NOMO-1 treated with dmso at 0.1 percent for 144 hours (cell line): ENCODE data around the gene USP24.

ENCODE experiments used
- DNase-seq: peaks from one replicate; lab custom pipeline; 2025; ENCODE audit not compliant: unreplicated experiment; lab: John Stamatoyannopoulos, UW

USP24 gene

GRCh38 chr1:55215194-55216021, at the start of gene USP24:
TSS of gene USP24 (minus strand) at chr1:55215364. CDS start at chr1:55215113, 251 bp downstream.
- DNase-seq = peak; percentile 53

GRCh38 chr1:55262822-55263221, 47.7 kb upstream of the USP24 start:
- no peak for DNase-seq

GRCh38 chr1:55259911-55260609, 44.9 kb upstream of the USP24 start:
- no peak for DNase-seq

- no peak for DNase-seq
Observed at GRCh38 chr1:55257958-55258357, 42.8 kb upstream of the USP24 start.

- no peak for DNase-seq
Observed at GRCh38 chr1:55255901-55256300, 40.7 kb upstream of the USP24 start.

- DNase-seq = no peak
Observed at GRCh38 chr1:55252942-55253589, 37.9 kb upstream of the USP24 start.

- DNase-seq = no peak
Observed at GRCh38 chr1:55250399-55251075, 35.4 kb upstream of the USP24 start.

GRCh38 chr1:55249646-55250398, 34.7 kb upstream of the USP24 start:
- no peak for DNase-seq

- no peak for DNase-seq
Observed at GRCh38 chr1:55246896-55247295, 31.7 kb upstream of the USP24 start.

- no peak for DNase-seq
Observed at GRCh38 chr1:55246331-55246730, 31.2 kb upstream of the USP24 start.

GRCh38 chr1:55245781-55246180, 30.6 kb upstream of the USP24 start:
- no peak for DNase-seq

- peak; percentile 58 for DNase-seq
Observed at GRCh38 chr1:55244476-55245099, 29.4 kb upstream of the USP24 start.

GRCh38 chr1:55243655-55244054, 28.5 kb upstream of the USP24 start:
- no peak for DNase-seq

GRCh38 chr1:55239548-55239947, 24.4 kb upstream of the USP24 start:
- DNase-seq = no peak

- no peak for DNase-seq
Observed at GRCh38 chr1:55235722-55236121, 20.6 kb upstream of the USP24 start.

- DNase-seq = no peak
Observed at GRCh38 chr1:55234016-55234415, 18.9 kb upstream of the USP24 start.

GRCh38 chr1:55233145-55233777, 18.1 kb upstream of the USP24 start:
- no peak for DNase-seq

GRCh38 chr1:55232448-55233144, 17.4 kb upstream of the USP24 start:
- no peak for DNase-seq

GRCh38 chr1:55231745-55232144, 16.6 kb upstream of the USP24 start:
- DNase-seq = no peak
